HEK293T (cell line): ENCODE measurements around the gene SOWAHD.

Experiments used
- CTCF ChIA-PET: fragments of 350-600 bp; formaldehyde crosslinking; extraction: SDS; loops from one replicate; lab custom pipeline; 2021; ENCODE audit warnings: antibody characterized with exemption, inconsistent platforms; lab: Yijun Ruan, JAX
- POLR2A ChIA-PET: fragments of 350-600 bp; formaldehyde crosslinking; extraction: SDS; loops from one replicate; lab custom pipeline; 2020; ENCODE audit warnings: antibody characterized with exemption, inconsistent platforms; lab: Yijun Ruan, JAX
- DNase-seq: peaks from one replicate; pipeline ENCODE4 v3.0.0; 2012; ENCODE audit warnings: mixed read lengths; ENCODE audit errors: extremely low spot score
- ARNT ChIP-seq: fragments of 450-650 bp; IDR thresholded peaks from 2 replicates; pipeline ENCODE4 v1.6.1; 2017; ENCODE audit warnings: mild to moderate bottlenecking
- BHLHE40 ChIP-seq: fragments of 450-650 bp; IDR thresholded peaks from 2 replicates; pipeline ENCODE4 v1.6.1; 2016; ENCODE audit warnings: mild to moderate bottlenecking, moderate library complexity, borderline replicate concordance
- CTBP1 ChIP-seq: fragments of 450-650 bp; IDR thresholded peaks from 2 replicates; pipeline ENCODE4 v1.6.1; 2016; ENCODE audit warnings: borderline replicate concordance
- ELF4 ChIP-seq: fragments of 450-650 bp; IDR thresholded peaks from 2 replicates; pipeline ENCODE4 v1.6.1; 2017; ENCODE audit warnings: antibody characterized with exemption
- FOXA1 ChIP-seq: fragments of 450-650 bp; IDR thresholded peaks from 2 replicates; pipeline ENCODE4 v1.6.1; 2016; ENCODE audit warnings: mild to moderate bottlenecking
- FOXK2 ChIP-seq: fragments of 450-650 bp; IDR thresholded peaks from 2 replicates; pipeline ENCODE4 v1.6.1; 2016; ENCODE audit warnings: mild to moderate bottlenecking
- FOXM1 ChIP-seq: fragments of 450-650 bp; IDR thresholded peaks from 2 replicates; pipeline ENCODE4 v1.6.1; 2017; ENCODE audit warnings: mild to moderate bottlenecking, borderline replicate concordance
- HDGF ChIP-seq: fragments of 450-650 bp; IDR thresholded peaks from 2 replicates; pipeline ENCODE4 v1.6.1; 2017; ENCODE audit warnings: antibody characterized with exemption, borderline replicate concordance
- L3MBTL2 ChIP-seq: fragments of 450-650 bp; conservative IDR thresholded peaks from 2 replicates; pipeline ENCODE4 v1.6.1; 2016; ENCODE audit warnings: mild to moderate bottlenecking
- LEF1 ChIP-seq: fragments of 450-650 bp; IDR thresholded peaks from 2 replicates; pipeline ENCODE4 v1.6.1; 2017; ENCODE audit warnings: mild to moderate bottlenecking, borderline replicate concordance
- NFRKB ChIP-seq: fragments of 450-650 bp; IDR thresholded peaks from 2 replicates; pipeline ENCODE4 v1.6.1; 2016; ENCODE audit warnings: mild to moderate bottlenecking, moderate library complexity
- PKNOX1 ChIP-seq: fragments of 450-650 bp; IDR thresholded peaks from 2 replicates; pipeline ENCODE4 v1.6.1; 2016
- SP1 ChIP-seq: fragments of 450-650 bp; IDR thresholded peaks from 2 replicates; pipeline ENCODE4 v1.6.1; 2017
- SUZ12 ChIP-seq: fragments of 450-650 bp; IDR thresholded peaks from 2 replicates; pipeline ENCODE4 v1.6.1; 2016; ENCODE audit warnings: mild to moderate bottlenecking
- TARDBP ChIP-seq: fragments of 450-650 bp; IDR thresholded peaks from 2 replicates; pipeline ENCODE4 v1.6.1; 2016
- ZNF384 ChIP-seq: fragments of 450-650 bp; IDR thresholded peaks from 2 replicates; pipeline ENCODE4 v1.6.1; 2016

The SOWAHD gene

GRCh38 chrX:119728487-119728886, 29.9 kb upstream of the SOWAHD start:
- TF ChIP-seq HDGF (no peak), ZNF384 (no peak), CTBP1 (no peak), BHLHE40 (no peak), L3MBTL2 (no peak)
- ChIA-PET POLR2A (interaction anchor here (0.6 to 2.4 kb wide), 4 partner anchors 17 to 154 kb away, joined by 3 to 6 read pairs (median 4); partner anchors contain the start of genes SEPTIN6 and UBE2A), CTCF (interaction anchor here (0.6 to 3.5 kb wide), 14 partner anchors 10 to 244 kb away, joined by 3 to 17 read pairs (median 8); partner anchors contain the start of gene SOWAHD)
- DNase-seq: peak; percentile 54

GRCh38 chrX:119729408-119730201, 28.8 kb upstream of the SOWAHD start:
- TF ChIP-seq PKNOX1 (no peak), ELF4 (no peak), HDGF (no peak), NFRKB (no peak), SUZ12 (no peak), BHLHE40 (no peak), ZNF384 (no peak), L3MBTL2 (no peak), ARNT (no peak), LEF1 (no peak), SP1 (no peak), CTBP1 (no peak), FOXK2 (no peak), FOXM1 (no peak), TARDBP (no peak)
- CTCF ChIA-PET: interaction anchor here (0.7 to 3.5 kb wide), 18 partner anchors 9 to 909 kb away, joined by 3 to 17 read pairs (median 6); partner anchors contain the start of gene SOWAHD
- peak; percentile 70 for DNase-seq
- POLR2A ChIA-PET: interaction anchor here (0.6 kb wide), 1 partner anchor 76 kb away, joined by 3 read pairs; no protein-coding TSS in a partner anchor

- POLR2A ChIA-PET: no interaction called here
- DNase-seq: peak; percentile 6
- CTCF ChIA-PET: interaction anchor here (0.6 kb wide), 2 partner anchors 14 to 219 kb away, joined by 3 to 4 read pairs; no protein-coding TSS in a partner anchor
- TF ChIP-seq NFRKB (no peak), ARNT (no peak), FOXK2 (no peak), BHLHE40 (no peak), CTBP1 (no peak), FOXM1 (no peak), SP1 (no peak), PKNOX1 (peak; percentile 8; the same call in 1 of the 2 replicates)
Observed at GRCh38 chrX:119734897-119735339, 23.5 kb upstream of the SOWAHD start.

- POLR2A ChIA-PET: interaction anchor here (0.9 kb wide), 1 partner anchor 131 kb away, joined by 3 read pairs; no protein-coding TSS in a partner anchor
- CTCF ChIA-PET: interaction anchor here (0.6 to 1.1 kb wide), 3 partner anchors 13 to 220 kb away, joined by 3 to 4 read pairs (median 3); no protein-coding TSS in a partner anchor
- DNase-seq: peak; percentile 8
- no peak for TF ChIP-seq FOXA1
- TF ChIP-seq ELF4: no peak
- no peak for TF ChIP-seq SUZ12
- no peak for TF ChIP-seq PKNOX1
Observed at GRCh38 chrX:119735467-119735866, 22.9 kb upstream of the SOWAHD start.

GRCh38 chrX:119736206-119736764, 22.1 kb upstream of the SOWAHD start:
- no peak for DNase-seq
- ChIA-PET CTCF (interaction anchor here (1.1 kb wide), 1 partner anchor 13 kb away, joined by 3 read pairs; no protein-coding TSS in a partner anchor), POLR2A (interaction anchor here (0.9 kb wide), 1 partner anchor 131 kb away, joined by 3 read pairs; no protein-coding TSS in a partner anchor)
- no peak for TF ChIP-seq NFRKB

GRCh38 chrX:119738742-119739141, 19.6 kb upstream of the SOWAHD start:
- TF ChIP-seq HDGF (no peak), SP1 (no peak), FOXA1 (no peak), L3MBTL2 (no peak)
- CTCF ChIA-PET: interaction anchor here (1.0 to 2.1 kb wide), 2 partner anchors 10 to 21 kb away, joined by 3 to 6 read pairs; no protein-coding TSS in a partner anchor
- POLR2A ChIA-PET: no interaction called here
- peak; percentile 7 for DNase-seq
